Panc1 (cell line): ENCODE data around the gene WDR73. TPM values are rescaled to one million over a fixed set of nuclear protein-coding genes. Genes with fewer than 3 reads are reported as not detected.
A peak's percentile ranks its signal among the peaks of the same experiment; 100 is the strongest.

Source experiments
- ATAC-seq: fragments of 200-7000 bp; cut with Tn5 transposase; 2 replicates; pipeline ENCODE4 v1.9.1; 2020; ENCODE audit warnings: mild to moderate bottlenecking, moderate library complexity
- BruUV-seq: library from RNA; stranded (reverse); fragments of 400-500 nt; replicated peaks from 2 replicates; lab custom pipeline; 2021; lab: Mats Ljungman, UMichigan
- CTCF ChIA-PET: fragments of 300-600 bp; sonication (Branson Sonifier 250); formaldehyde crosslinking; loops from one replicate; lab custom pipeline; 2022; ENCODE audit warnings: antibody characterized with exemption; lab: Charles Lee
- POLR2A ChIA-PET: fragments of 300-600 bp; sonication (Branson Sonifier 250); formaldehyde crosslinking; loops from one replicate; lab custom pipeline; 2022; ENCODE audit warnings: antibody characterized with exemption; lab: Charles Lee
- DNase-seq: peaks from one replicate; pipeline ENCODE4 v3.0.0-alpha.2; 2010; ENCODE audit warnings: low read depth, low spot score
- H3K27ac ChIP-seq: 2 replicates; pipeline ENCODE4 v1.5.1; 2011; ENCODE audit warnings: mild to moderate bottlenecking, low read length, inconsistent platforms
- H3K27me3 ChIP-seq: fragments of 200-500 bp; sonication (Bioruptor generic); 2 replicates; pipeline ENCODE4 v1.6.0; 2014; ENCODE audit warnings: low read length, inconsistent platforms; ENCODE audit not compliant: control insufficient read depth, insufficient read depth
- H3K36me3 ChIP-seq: fragments of 200-500 bp; sonication (Bioruptor generic); 2 replicates; pipeline ENCODE4 v1.5.1; 2014; ENCODE audit warnings: inconsistent platforms, mild to moderate bottlenecking, low read length, moderate library complexity; ENCODE audit not compliant: control insufficient read depth, insufficient read depth
- H3K4me1 ChIP-seq: 2 replicates; pipeline ENCODE4 v1.5.1; 2011; ENCODE audit warnings: inconsistent platforms, mild to moderate bottlenecking, low read length, moderate library complexity; ENCODE audit not compliant: control insufficient read depth, insufficient read depth
- H3K4me3 ChIP-seq, 2 experiments: 2 replicates each; pipeline ENCODE4 v1.5.1; 2011 to 2012; ENCODE audit warnings: low read depth in 2 of 2, low read length in 2 of 2, mild to moderate bottlenecking in 2 of 2, inconsistent platforms in 1 of 2, moderate library complexity in 1 of 2
- H3K9me3 ChIP-seq: fragments of 200-500 bp; sonication (Bioruptor generic); 2 replicates; pipeline ENCODE4 v1.5.1; 2014; ENCODE audit warnings: low read depth, mild to moderate bottlenecking, inconsistent platforms, low read length, moderate library complexity; ENCODE audit not compliant: control insufficient read depth, insufficient read depth
- POLR2AphosphoS5 ChIP-seq: IDR thresholded peaks from 2 replicates; pipeline ENCODE4 v1.6.1; 2012; ENCODE audit warnings: mild to moderate bottlenecking, low read depth, low read length, moderate library complexity
- SIN3A ChIP-seq: IDR thresholded peaks from 2 replicates; pipeline ENCODE4 v1.6.1; 2012; ENCODE audit warnings: low read depth, mild to moderate bottlenecking, low read length, moderate library complexity, borderline replicate concordance; ENCODE audit not compliant: insufficient read depth
- TCF7L2 ChIP-seq: IDR thresholded peaks from 2 replicates; pipeline ENCODE4 v1.6.1; 2011; ENCODE audit warnings: mild to moderate bottlenecking, low read depth, low read length, inconsistent platforms
- in situ Hi-C: cut with HindIII; loops from 2 replicates; pipeline ENCODE4 v1.10.0; 2016; ENCODE audit warnings: low sequenced_read_pairs, low pct_unique_long_range_greater_than_20kb
- intact Hi-C: fragments of 100-400 bp; cut with micrococcal nuclease; formaldehyde crosslinking; loops from one replicate; pipeline ENCODE4 v1.10.0; 2022; ENCODE audit not compliant: unreplicated experiment
- total RNA-seq: library from RNA; stranded (reverse); gene quantifications from one replicate; pipeline ENCODE4 v1.2.1, GENCODE V29; 2021; ENCODE audit not compliant: unreplicated experiment
- TF ChIP-seq, protein P1 (sequence below), 2 experiments: IDR thresholded peaks; 2 replicates each; pipeline ENCODE4 v1.6.1; 2011 to 2012; ENCODE audit warnings: low read depth in 2 of 2, control low read depth in 1 of 2, low read length in 1 of 2, mild to moderate bottlenecking in 1 of 2, moderate library complexity in 1 of 2; ENCODE audit not compliant: insufficient read depth in 1 of 2
- TF ChIP-seq, protein P2 (sequence below): fragments of 450-650 bp; IDR thresholded peaks from 2 replicates; pipeline ENCODE4 v1.5.1; 2017; ENCODE audit warnings: mild to moderate bottlenecking

The WDR73 gene
- total RNA-seq, 1 experiment from 2014 or later = 39.0 TPM

DNA sequence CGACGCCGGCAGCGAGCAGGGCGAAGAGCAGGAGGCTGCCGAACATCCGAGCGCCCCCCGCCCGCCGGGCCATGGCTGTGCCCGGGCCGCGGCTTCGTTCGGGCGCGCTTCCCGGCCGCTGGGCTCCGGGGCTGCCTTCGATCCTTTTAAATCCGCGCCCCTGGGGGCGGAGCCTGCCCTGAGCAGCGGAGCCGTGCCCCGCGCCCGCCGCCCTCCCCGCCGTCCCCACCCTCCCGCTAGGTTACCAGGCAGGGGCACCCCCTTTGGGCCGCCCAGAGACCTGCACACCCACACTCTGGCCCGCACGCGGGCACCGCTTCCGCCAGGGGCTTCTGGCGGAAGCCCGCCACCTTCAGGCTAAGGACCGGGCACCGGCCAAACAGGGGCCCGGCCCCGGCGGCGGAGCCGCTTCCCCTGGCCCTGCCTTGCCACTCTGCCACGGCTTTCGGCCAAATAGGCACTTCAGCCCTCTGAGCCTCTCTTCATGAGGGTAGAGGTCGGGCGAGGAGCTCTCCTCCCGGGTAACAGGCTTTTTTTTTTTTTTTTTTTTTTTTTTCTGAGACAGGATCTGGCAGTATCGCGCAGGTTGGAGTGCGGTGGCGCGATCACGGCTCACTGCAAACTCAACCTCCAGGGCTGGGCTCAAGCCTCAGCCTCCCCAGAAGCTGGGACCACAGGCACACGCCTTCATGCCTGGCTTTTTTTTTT is 4.2 kb upstream of the WDR73 start, which contains the start of gene NMB:
TSS of gene NMB (minus strand) at position 120 of the 708 bp plus-strand sequence. CDS start at position 73, 47 bp downstream.
- Histone ChIP-seq H3K27me3 (no peaks in the 10 kb centered on the region), H3K36me3 (no peaks in the 10 kb centered on the region; the same call in 1 of the 2 replicates), H3K9me3 (no peaks in the 10 kb centered on the region), H3K4me1 (peaks cover 24% of the 10 kb centered on the region), H3K27ac (peak within 1 kb of the TSS; percentile 84), H3K4me3 (peak within 1 kb of the TSS; percentile 52 to 70)
- CTCF ChIA-PET = interaction anchor here (0.6 to 0.9 kb wide), 4 partner anchors 77 to 521 kb away, joined by 3 to 7 read pairs (median 5); no protein-coding TSS in a partner anchor
- POLR2A ChIA-PET = interaction anchor here (0.6 to 0.7 kb wide), 2 partner anchors 8 to 30 kb away, joined by 3 to 4 read pairs; no protein-coding TSS in a partner anchor
- ATAC-seq (peak; percentile 79), DNase-seq (no peak)
- in situ Hi-C loops = no loop called here
- intact Hi-C loops = loop anchor here (5.0 kb wide), 1 partner anchor 269 kb away; no protein-coding TSS in a partner anchor
- BruUV-seq = no TSS peak
- TF ChIP-seq, protein P1, sequence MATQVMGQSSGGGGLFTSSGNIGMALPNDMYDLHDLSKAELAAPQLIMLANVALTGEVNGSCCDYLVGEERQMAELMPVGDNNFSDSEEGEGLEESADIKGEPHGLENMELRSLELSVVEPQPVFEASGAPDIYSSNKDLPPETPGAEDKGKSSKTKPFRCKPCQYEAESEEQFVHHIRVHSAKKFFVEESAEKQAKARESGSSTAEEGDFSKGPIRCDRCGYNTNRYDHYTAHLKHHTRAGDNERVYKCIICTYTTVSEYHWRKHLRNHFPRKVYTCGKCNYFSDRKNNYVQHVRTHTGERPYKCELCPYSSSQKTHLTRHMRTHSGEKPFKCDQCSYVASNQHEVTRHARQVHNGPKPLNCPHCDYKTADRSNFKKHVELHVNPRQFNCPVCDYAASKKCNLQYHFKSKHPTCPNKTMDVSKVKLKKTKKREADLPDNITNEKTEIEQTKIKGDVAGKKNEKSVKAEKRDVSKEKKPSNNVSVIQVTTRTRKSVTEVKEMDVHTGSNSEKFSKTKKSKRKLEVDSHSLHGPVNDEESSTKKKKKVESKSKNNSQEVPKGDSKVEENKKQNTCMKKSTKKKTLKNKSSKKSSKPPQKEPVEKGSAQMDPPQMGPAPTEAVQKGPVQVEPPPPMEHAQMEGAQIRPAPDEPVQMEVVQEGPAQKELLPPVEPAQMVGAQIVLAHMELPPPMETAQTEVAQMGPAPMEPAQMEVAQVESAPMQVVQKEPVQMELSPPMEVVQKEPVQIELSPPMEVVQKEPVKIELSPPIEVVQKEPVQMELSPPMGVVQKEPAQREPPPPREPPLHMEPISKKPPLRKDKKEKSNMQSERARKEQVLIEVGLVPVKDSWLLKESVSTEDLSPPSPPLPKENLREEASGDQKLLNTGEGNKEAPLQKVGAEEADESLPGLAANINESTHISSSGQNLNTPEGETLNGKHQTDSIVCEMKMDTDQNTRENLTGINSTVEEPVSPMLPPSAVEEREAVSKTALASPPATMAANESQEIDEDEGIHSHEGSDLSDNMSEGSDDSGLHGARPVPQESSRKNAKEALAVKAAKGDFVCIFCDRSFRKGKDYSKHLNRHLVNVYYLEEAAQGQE (IDR thresholded peaks at IDR 0.05; ENCODE audit: insufficient read depth in 1 of 2, low read depth in 2 of 2, low read length in 1 of 2) = no peak
- TF ChIP-seq SIN3A = no peak
- TF ChIP-seq TCF7L2 = no peak
- TF ChIP-seq, protein P2, sequence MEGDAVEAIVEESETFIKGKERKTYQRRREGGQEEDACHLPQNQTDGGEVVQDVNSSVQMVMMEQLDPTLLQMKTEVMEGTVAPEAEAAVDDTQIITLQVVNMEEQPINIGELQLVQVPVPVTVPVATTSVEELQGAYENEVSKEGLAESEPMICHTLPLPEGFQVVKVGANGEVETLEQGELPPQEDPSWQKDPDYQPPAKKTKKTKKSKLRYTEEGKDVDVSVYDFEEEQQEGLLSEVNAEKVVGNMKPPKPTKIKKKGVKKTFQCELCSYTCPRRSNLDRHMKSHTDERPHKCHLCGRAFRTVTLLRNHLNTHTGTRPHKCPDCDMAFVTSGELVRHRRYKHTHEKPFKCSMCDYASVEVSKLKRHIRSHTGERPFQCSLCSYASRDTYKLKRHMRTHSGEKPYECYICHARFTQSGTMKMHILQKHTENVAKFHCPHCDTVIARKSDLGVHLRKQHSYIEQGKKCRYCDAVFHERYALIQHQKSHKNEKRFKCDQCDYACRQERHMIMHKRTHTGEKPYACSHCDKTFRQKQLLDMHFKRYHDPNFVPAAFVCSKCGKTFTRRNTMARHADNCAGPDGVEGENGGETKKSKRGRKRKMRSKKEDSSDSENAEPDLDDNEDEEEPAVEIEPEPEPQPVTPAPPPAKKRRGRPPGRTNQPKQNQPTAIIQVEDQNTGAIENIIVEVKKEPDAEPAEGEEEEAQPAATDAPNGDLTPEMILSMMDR = peak; percentile 84
- peak; percentile 60 for TF ChIP-seq POLR2AphosphoS5

DNA sequence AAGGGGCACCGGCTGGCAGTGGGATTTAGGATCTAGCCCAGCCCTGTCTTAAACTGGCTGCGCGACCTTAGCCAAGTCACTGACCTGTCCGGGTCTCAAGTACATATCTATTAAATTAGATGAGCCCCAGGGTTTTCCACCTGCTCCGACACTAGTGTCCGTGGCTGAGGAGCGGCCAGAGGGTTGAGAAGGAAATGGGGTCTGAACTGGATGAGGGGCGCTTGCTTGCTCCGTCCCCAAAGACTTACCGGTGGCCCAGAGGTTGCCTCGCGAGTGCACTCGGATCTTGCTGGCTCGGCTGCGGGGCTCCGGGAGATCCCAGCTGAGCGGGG is 3.6 kb upstream of the WDR73 start:
- Histone ChIP-seq H3K36me3 (no peaks in the 10 kb centered on the region; the same call in 1 of the 2 replicates), H3K9me3 (no peaks in the 10 kb centered on the region), H3K27me3 (no peaks in the 10 kb centered on the region), H3K4me1 (peaks cover 24% of the 10 kb centered on the region), H3K27ac (peak overlapping the region; percentile 57), H3K4me3 (peak overlapping the region; percentile 52 to 70)
- intact Hi-C loops = loop anchor here (5.0 kb wide), 1 partner anchor 270 kb away; no protein-coding TSS in a partner anchor
- TF ChIP-seq SIN3A (no peak), TCF7L2 (no peak), POLR2AphosphoS5 (no peak)
- TF ChIP-seq, protein P1 (IDR thresholded peaks at IDR 0.05; ENCODE audit: insufficient read depth in 1 of 2, low read depth in 2 of 2, low read length in 1 of 2) = no peak
- TF ChIP-seq, protein P2 = no peak
- BruUV-seq = no TSS peak
- CTCF ChIA-PET = interaction anchor here (0.9 kb wide), 1 partner anchor 110 kb away, joined by 6 read pairs; no protein-coding TSS in a partner anchor
- in situ Hi-C loops = no loop called here
- POLR2A ChIA-PET = no interaction called here
- DNase-seq (no peak), ATAC-seq (no peak)
